ENCODE data around the gene AOAH. TPM values are rescaled to one million over a fixed set of nuclear protein-coding genes. Genes with fewer than 3 reads are reported as not detected.

The AOAH gene
- total and polyA plus RNA-seq, 9 of the 15 experiments (the other 6 are each of a cell fraction or from before 2014, with no cell fraction given): not detected

- TF ChIP-seq, protein P1, sequence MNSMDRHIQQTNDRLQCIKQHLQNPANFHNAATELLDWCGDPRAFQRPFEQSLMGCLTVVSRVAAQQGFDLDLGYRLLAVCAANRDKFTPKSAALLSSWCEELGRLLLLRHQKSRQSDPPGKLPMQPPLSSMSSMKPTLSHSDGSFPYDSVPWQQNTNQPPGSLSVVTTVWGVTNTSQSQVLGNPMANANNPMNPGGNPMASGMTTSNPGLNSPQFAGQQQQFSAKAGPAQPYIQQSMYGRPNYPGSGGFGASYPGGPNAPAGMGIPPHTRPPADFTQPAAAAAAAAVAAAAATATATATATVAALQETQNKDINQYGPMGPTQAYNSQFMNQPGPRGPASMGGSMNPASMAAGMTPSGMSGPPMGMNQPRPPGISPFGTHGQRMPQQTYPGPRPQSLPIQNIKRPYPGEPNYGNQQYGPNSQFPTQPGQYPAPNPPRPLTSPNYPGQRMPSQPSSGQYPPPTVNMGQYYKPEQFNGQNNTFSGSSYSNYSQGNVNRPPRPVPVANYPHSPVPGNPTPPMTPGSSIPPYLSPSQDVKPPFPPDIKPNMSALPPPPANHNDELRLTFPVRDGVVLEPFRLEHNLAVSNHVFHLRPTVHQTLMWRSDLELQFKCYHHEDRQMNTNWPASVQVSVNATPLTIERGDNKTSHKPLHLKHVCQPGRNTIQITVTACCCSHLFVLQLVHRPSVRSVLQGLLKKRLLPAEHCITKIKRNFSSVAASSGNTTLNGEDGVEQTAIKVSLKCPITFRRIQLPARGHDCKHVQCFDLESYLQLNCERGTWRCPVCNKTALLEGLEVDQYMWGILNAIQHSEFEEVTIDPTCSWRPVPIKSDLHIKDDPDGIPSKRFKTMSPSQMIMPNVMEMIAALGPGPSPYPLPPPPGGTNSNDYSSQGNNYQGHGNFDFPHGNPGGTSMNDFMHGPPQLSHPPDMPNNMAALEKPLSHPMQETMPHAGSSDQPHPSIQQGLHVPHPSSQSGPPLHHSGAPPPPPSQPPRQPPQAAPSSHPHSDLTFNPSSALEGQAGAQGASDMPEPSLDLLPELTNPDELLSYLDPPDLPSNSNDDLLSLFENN (IDR thresholded peaks at IDR 0.05; ENCODE audit: low read depth in 2 of 2, low read length in 2 of 2): no peak
- TF ChIP-seq MAX (CRISPR knock-in tag; IDR thresholded peaks at IDR 0.05) (no peak), ZFX (CRISPR knock-in tag; IDR thresholded peaks at IDR 0.05) (no peak), GABPB2 (CRISPR knock-in tag; conservative IDR thresholded peaks at IDR 0.05) (no peak), MCM7 (IDR thresholded peaks at IDR 0.05) (no peak), TSHZ1 (CRISPR knock-in tag; IDR thresholded peaks at IDR 0.05) (no peak)
- TF ChIP-seq, protein P2, sequence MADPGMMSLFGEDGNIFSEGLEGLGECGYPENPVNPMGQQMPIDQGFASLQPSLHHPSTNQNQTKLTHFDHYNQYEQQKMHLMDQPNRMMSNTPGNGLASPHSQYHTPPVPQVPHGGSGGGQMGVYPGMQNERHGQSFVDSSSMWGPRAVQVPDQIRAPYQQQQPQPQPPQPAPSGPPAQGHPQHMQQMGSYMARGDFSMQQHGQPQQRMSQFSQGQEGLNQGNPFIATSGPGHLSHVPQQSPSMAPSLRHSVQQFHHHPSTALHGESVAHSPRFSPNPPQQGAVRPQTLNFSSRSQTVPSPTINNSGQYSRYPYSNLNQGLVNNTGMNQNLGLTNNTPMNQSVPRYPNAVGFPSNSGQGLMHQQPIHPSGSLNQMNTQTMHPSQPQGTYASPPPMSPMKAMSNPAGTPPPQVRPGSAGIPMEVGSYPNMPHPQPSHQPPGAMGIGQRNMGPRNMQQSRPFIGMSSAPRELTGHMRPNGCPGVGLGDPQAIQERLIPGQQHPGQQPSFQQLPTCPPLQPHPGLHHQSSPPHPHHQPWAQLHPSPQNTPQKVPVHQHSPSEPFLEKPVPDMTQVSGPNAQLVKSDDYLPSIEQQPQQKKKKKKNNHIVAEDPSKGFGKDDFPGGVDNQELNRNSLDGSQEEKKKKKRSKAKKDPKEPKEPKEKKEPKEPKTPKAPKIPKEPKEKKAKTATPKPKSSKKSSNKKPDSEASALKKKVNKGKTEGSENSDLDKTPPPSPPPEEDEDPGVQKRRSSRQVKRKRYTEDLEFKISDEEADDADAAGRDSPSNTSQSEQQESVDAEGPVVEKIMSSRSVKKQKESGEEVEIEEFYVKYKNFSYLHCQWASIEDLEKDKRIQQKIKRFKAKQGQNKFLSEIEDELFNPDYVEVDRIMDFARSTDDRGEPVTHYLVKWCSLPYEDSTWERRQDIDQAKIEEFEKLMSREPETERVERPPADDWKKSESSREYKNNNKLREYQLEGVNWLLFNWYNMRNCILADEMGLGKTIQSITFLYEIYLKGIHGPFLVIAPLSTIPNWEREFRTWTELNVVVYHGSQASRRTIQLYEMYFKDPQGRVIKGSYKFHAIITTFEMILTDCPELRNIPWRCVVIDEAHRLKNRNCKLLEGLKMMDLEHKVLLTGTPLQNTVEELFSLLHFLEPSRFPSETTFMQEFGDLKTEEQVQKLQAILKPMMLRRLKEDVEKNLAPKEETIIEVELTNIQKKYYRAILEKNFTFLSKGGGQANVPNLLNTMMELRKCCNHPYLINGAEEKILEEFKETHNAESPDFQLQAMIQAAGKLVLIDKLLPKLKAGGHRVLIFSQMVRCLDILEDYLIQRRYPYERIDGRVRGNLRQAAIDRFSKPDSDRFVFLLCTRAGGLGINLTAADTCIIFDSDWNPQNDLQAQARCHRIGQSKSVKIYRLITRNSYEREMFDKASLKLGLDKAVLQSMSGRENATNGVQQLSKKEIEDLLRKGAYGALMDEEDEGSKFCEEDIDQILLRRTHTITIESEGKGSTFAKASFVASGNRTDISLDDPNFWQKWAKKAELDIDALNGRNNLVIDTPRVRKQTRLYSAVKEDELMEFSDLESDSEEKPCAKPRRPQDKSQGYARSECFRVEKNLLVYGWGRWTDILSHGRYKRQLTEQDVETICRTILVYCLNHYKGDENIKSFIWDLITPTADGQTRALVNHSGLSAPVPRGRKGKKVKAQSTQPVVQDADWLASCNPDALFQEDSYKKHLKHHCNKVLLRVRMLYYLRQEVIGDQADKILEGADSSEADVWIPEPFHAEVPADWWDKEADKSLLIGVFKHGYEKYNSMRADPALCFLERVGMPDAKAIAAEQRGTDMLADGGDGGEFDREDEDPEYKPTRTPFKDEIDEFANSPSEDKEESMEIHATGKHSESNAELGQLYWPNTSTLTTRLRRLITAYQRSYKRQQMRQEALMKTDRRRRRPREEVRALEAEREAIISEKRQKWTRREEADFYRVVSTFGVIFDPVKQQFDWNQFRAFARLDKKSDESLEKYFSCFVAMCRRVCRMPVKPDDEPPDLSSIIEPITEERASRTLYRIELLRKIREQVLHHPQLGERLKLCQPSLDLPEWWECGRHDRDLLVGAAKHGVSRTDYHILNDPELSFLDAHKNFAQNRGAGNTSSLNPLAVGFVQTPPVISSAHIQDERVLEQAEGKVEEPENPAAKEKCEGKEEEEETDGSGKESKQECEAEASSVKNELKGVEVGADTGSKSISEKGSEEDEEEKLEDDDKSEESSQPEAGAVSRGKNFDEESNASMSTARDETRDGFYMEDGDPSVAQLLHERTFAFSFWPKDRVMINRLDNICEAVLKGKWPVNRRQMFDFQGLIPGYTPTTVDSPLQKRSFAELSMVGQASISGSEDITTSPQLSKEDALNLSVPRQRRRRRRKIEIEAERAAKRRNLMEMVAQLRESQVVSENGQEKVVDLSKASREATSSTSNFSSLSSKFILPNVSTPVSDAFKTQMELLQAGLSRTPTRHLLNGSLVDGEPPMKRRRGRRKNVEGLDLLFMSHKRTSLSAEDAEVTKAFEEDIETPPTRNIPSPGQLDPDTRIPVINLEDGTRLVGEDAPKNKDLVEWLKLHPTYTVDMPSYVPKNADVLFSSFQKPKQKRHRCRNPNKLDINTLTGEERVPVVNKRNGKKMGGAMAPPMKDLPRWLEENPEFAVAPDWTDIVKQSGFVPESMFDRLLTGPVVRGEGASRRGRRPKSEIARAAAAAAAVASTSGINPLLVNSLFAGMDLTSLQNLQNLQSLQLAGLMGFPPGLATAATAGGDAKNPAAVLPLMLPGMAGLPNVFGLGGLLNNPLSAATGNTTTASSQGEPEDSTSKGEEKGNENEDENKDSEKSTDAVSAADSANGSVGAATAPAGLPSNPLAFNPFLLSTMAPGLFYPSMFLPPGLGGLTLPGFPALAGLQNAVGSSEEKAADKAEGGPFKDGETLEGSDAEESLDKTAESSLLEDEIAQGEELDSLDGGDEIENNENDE (IDR thresholded peaks at IDR 0.05; ENCODE audit: low read depth, low read length): no peak
These were observed 196.8 kb downstream of the AOAH start (continued) for GRCh38 chr7:36527549-36527913.
